DOHH2 (cell line): Measurements from ENCODE around the gene CSAD.

Experiments
- H3F3A ChIP-seq: fragments of 200-600 bp; sonication (generic), shearing (Covaris generic); 2 replicates; pipeline ENCODE4 v1.6.0; 2016; ENCODE audit warnings: antibody characterized with exemption, mild to moderate bottlenecking; ENCODE audit not compliant: control insufficient read depth, insufficient read depth
- H3K27ac ChIP-seq: fragments of 200-600 bp; sonication (generic); 2 replicates; pipeline ENCODE4 v1.5.1; 2014; ENCODE audit warnings: low read depth, mild to moderate bottlenecking, low read length, moderate library complexity
- H3K27me3 ChIP-seq: fragments of 200-600 bp; sonication (generic); 2 replicates; pipeline ENCODE4 v1.6.1; 2014; ENCODE audit warnings: mild to moderate bottlenecking, low read length, mixed read lengths; ENCODE audit not compliant: control insufficient read depth
- H3K36me3 ChIP-seq: fragments of 200-600 bp; sonication (generic); 2 replicates; pipeline ENCODE4 v1.6.1; 2014; ENCODE audit warnings: mild to moderate bottlenecking, low read length, moderate library complexity, mixed read lengths; ENCODE audit not compliant: control insufficient read depth
- H3K4me1 ChIP-seq: fragments of 200-600 bp; sonication (generic); 2 replicates; pipeline ENCODE4 v1.6.1; 2014; ENCODE audit warnings: mild to moderate bottlenecking, low read length, mixed read lengths; ENCODE audit not compliant: control insufficient read depth
- H3K4me2 ChIP-seq: fragments of 200-600 bp; sonication (generic); 2 replicates; pipeline ENCODE4 v1.6.0; 2014; ENCODE audit warnings: mild to moderate bottlenecking, low read length, moderate library complexity
- H3K4me3 ChIP-seq: fragments of 200-600 bp; sonication (generic); 2 replicates; pipeline ENCODE4 v1.5.1; 2014; ENCODE audit warnings: mild to moderate bottlenecking, low read length, mixed read lengths
- H3K79me2 ChIP-seq: fragments of 200-600 bp; sonication (generic); 2 replicates; pipeline ENCODE4 v1.6.1; 2014; ENCODE audit warnings: mild to moderate bottlenecking, low read length, mixed read lengths; ENCODE audit not compliant: control insufficient read depth
- H3K9me2 ChIP-seq: fragments of 200-600 bp; sonication (generic); replicated peaks from 2 replicates; pipeline ENCODE4 v1.6.1; 2014; ENCODE audit warnings: mild to moderate bottlenecking, low read length, mixed read lengths; ENCODE audit not compliant: control insufficient read depth
- H3K9me3 ChIP-seq: fragments of 200-600 bp; sonication (generic); 2 replicates; pipeline ENCODE4 v1.6.1; 2014; ENCODE audit warnings: antibody characterized with exemption, low read length, mixed read lengths; ENCODE audit not compliant: control insufficient read depth, insufficient read depth
- H4K20me1 ChIP-seq: fragments of 200-600 bp; sonication (generic); 2 replicates; pipeline ENCODE4 v1.6.0; 2014; ENCODE audit warnings: low read depth, mild to moderate bottlenecking, antibody characterized with exemption, low read length, moderate library complexity; ENCODE audit not compliant: control insufficient read depth, insufficient read depth
- CTCF ChIP-seq: fragments of 200-600 bp; sonication (generic); IDR thresholded peaks from one replicate; pipeline ENCODE4 v1.5.1; 2014; ENCODE audit warnings: antibody characterized with exemption, mild to moderate bottlenecking, low read depth, low read length; ENCODE audit not compliant: poor library complexity, severe bottlenecking
- EZH2phosphoT487 ChIP-seq: fragments of 200-600 bp; sonication (generic); IDR thresholded peaks from 2 replicates; pipeline ENCODE4 v1.6.1; 2017; ENCODE audit warnings: borderline replicate concordance, mild to moderate bottlenecking, antibody characterized with exemption, low read length, moderate library complexity, mixed read lengths

The CSAD gene

GRCh38 chr12:53128780-53129569 lies 51.8 kb downstream of the CSAD start:
- Histone ChIP-seq H4K20me1 (no peaks in the 10 kb centered on the region), H3K79me2 (no peaks in the 10 kb centered on the region), H3K9me3 (no peaks in the 10 kb centered on the region), H3K4me1 (peaks cover 5% of the 10 kb centered on the region), H3F3A (no peaks in the 10 kb centered on the region), H3K9me2 (no peaks in the 10 kb centered on the region), H3K4me3 (no peak overlapping the region), H3K27me3 (peaks cover 3% of the 10 kb centered on the region; the same call in 1 of the 2 replicates), H3K4me2 (no peak overlapping the region), H3K36me3 (no peaks in the 10 kb centered on the region), H3K27ac (no peak overlapping the region)
- TF ChIP-seq CTCF (no peak), EZH2phosphoT487 (no peak)

GRCh38 chr12:53127169-53127568 lies 53.6 kb downstream of the CSAD start:
- no peak overlapping the region for H3K4me2 ChIP-seq
- H3K27me3 ChIP-seq = peaks cover 3% of the 10 kb centered on the region; the same call in 1 of the 2 replicates
- no peaks in the 10 kb centered on the region for H3K9me3 ChIP-seq
- no peaks in the 10 kb centered on the region for H3K36me3 ChIP-seq
- no peaks in the 10 kb centered on the region for H3K79me2 ChIP-seq
- TF ChIP-seq CTCF (no peak), EZH2phosphoT487 (no peak)
- H3K4me1 ChIP-seq = peaks cover 5% of the 10 kb centered on the region
- H3K4me3 ChIP-seq = no peak overlapping the region
- H3K9me2 ChIP-seq = no peaks in the 10 kb centered on the region
- H4K20me1 ChIP-seq = no peaks in the 10 kb centered on the region
- no peak overlapping the region for H3K27ac ChIP-seq
- H3F3A ChIP-seq = no peaks in the 10 kb centered on the region

DNA sequence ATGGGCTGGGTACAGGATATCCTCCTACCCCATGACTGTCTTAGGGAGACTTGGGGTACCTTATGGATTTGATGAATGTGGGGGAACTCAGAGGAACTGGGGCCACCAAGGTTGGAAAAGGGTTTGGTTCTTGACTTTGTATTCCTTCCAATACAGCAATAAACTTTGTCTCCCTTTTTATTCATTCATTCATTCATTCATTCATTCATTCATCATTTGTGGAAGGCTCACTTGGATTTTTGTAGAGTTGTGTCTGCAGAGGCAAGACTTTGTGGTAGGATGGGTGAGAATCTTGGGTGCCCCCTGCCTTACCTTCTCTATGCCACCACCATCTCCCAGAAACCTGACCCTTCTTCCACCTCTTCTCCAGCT lies 56.4 kb downstream of the CSAD start:
- Histone ChIP-seq H3K9me2 (no peaks in the 10 kb centered on the region), H3K27ac (no peak overlapping the region), H3K79me2 (no peaks in the 10 kb centered on the region), H3K36me3 (no peaks in the 10 kb centered on the region), H3K4me2 (no peak overlapping the region), H3F3A (no peaks in the 10 kb centered on the region), H4K20me1 (no peaks in the 10 kb centered on the region), H3K27me3 (peaks cover 3% of the 10 kb centered on the region; the same call in 1 of the 2 replicates), H3K9me3 (no peaks in the 10 kb centered on the region), H3K4me3 (no peak overlapping the region), H3K4me1 (no peaks in the 10 kb centered on the region)
- TF ChIP-seq EZH2phosphoT487 (no peak), CTCF (no peak)
